Right ventricle myocardium inferior (tissue), 1 donor: Measurements from ENCODE around the gene ARHGAP21. TPM values are rescaled to one million over a fixed set of nuclear protein-coding genes. Genes with fewer than 3 reads are reported as not detected.

Source experiments
- ATAC-seq: fragments of 200-7000 bp; cut with Tn5 transposase; one replicate; pipeline ENCODE4 v1.9.1; 2020; ENCODE audit warnings: mild to moderate bottlenecking, moderate library complexity
- DNase-seq: peaks from one replicate; pipeline ENCODE4 v3.0.0; 2021; ENCODE audit errors: missing footprints
- intact Hi-C: fragments of 100-400 bp; cut with DNase I; formaldehyde crosslinking; loops from one replicate; pipeline ENCODE4 v1.11.0; 2022
- total RNA-seq: library from RNA; stranded (reverse); fragmentation: NEBNext Ultra II Directional; extraction: Animal tissue kit (Norgen Biotek cat#: 25700); gene quantifications from one replicate; pipeline ENCODE4 v1.2.1, GENCODE V29; 2021
- donor health status: DM: no; HTN: yes; CAD: no; lungs with severe emphysema.

Gene ARHGAP21
- total RNA-seq, 1 donor from 2014 or later = 48.4 TPM

DNA sequence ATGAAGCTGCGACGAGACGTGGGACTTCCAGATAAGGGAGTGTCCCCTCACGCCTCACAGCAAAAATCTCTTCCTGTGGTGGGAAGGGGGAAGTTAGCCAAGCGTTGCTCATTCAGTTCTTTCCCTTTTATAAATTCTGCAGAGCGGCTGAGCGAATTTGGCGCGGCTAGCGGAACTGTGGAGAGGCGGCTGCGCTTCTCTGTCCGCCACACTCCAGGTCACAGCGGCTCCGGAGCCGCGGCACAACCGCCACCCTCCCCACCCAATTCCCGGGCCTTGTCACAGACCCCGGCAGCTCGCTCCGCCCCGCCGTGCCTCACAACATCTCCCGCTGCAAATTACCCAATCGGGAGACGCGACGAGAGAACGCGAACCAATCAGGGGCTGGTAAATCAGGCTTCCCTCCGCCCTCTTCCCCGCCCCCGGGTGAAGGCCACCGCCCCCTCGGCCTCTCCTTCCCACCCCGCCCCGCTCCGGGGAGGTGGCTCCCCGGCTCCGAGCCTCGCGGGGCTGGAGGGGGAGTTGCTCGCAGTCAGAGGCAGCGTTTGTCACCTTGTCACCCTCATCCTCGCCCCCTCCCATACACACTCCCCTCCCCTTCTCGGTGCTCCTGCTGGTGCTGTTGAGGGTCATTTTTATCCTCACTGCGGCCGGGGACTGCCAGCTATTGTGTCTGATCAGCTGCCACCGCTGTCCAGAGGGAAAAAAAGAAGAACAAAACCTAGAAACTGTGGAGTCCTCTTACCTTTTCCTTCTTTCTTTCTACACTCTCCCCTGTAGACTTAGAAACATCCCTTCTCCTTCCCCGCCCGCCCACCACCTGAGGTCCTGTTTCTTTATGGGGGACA lies 918 bp upstream of the ARHGAP21 start:
- peak; percentile 99 for DNase-seq
- intact Hi-C loops = loop anchor here (1.0 to 10.0 kb wide), 5 partner anchors 82 to 358 kb away; partner anchors contain the start of genes ENKUR, PRTFDC1 and THNSL1
- peak; percentile 94 for ATAC-seq

DNA sequence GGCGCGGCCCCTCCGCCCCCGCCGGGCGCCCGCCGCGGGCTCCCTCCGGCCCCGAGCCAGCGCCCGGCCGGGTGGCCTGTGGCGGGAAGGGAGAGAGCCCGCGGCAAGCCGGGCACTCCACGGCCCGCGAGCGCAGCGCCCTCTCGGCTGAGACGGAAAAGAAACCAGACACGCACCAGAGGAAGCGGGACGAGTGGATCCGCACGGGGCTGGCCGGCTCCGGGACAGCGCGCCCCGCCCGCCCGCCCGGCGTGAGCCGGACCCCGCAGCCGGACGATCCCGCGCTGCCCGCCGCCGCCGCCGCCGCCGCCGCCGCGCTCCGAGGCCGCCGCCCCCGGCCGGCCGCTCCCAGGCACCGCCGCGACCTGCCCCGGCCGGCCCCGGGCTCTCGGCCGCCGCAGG lies 300 bp downstream of the ARHGAP21 start:
- no peak for ATAC-seq
- intact Hi-C loops = loop anchor here (5.0 to 10.0 kb wide), 4 partner anchors 81 to 359 kb away; partner anchors contain the start of gene PRTFDC1
- DNase-seq = no peak

DNA sequence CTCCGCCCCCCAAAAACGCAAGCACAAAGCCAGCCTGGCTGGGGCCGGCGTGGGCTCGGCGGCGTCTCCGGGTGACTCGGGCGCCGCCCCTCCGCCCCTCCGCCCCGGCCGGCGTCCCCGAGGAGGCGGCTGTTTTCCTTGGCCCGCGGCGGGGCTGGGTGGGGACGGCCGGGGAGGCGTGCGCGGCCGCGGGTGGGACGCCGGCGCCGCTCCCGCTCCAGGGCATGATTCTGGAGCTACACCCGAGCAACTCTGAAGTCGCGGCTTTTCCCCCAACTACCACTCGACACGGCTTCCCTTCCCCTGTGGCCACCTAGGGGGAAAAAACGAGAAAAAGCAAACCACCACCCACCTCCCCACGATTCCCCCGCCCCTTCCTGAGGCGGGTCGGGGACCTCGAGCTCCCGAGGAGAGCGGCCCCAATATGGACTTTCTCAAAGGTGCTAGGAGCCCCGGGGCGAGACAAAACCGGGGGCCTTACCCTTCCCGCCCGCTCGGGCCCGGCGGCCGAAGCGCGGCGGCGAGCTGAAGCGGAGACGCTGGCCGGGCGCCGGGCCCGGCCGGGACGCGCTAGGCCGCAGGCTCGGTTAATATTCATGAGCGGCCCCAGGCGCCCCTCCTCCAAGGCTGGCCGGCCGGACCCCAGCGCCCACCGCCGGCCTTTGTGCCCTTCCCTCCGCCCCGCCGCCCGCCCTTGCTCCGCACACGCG lies 856 bp downstream of the ARHGAP21 start:
- DNase-seq = peak; percentile 81
- intact Hi-C loops = loop anchor here (5.0 to 10.0 kb wide), 4 partner anchors 81 to 359 kb away; partner anchors contain the start of gene PRTFDC1

DNA sequence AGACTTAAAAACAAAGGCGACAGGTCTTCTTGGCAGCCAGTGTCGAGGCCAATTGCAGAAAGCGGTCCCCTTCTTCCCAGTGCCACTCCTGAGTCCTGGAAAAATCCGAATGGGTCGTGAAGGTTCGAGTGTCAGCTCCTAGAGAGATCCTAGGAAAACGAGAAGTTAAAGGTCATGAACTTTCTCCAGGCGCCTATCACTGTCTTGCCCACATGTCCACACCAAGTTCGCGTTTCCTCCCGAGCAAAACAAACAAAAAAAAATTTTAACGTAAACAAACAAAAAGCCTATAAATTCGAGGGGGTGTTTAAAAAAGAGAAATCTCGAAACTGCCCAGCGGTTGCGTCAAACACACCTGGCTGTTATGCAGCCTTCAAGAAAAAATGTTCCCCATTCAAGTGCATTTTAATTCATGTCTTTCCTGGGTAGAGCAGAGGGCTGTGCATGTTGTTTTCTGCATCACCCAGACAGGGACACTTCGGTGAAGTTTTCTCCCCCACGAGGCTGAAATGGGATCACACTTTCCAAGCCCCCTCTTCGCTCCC lies 1.5 kb downstream of the ARHGAP21 start:
- no peak for ATAC-seq
- intact Hi-C loops = loop anchor here (5.0 to 10.0 kb wide), 4 partner anchors 80 to 360 kb away; partner anchors contain the start of gene PRTFDC1
- DNase-seq = no peak

More for the DNA sequence above, 856 bp downstream of the ARHGAP21 start:
- peak; percentile 56 for ATAC-seq

DNA sequence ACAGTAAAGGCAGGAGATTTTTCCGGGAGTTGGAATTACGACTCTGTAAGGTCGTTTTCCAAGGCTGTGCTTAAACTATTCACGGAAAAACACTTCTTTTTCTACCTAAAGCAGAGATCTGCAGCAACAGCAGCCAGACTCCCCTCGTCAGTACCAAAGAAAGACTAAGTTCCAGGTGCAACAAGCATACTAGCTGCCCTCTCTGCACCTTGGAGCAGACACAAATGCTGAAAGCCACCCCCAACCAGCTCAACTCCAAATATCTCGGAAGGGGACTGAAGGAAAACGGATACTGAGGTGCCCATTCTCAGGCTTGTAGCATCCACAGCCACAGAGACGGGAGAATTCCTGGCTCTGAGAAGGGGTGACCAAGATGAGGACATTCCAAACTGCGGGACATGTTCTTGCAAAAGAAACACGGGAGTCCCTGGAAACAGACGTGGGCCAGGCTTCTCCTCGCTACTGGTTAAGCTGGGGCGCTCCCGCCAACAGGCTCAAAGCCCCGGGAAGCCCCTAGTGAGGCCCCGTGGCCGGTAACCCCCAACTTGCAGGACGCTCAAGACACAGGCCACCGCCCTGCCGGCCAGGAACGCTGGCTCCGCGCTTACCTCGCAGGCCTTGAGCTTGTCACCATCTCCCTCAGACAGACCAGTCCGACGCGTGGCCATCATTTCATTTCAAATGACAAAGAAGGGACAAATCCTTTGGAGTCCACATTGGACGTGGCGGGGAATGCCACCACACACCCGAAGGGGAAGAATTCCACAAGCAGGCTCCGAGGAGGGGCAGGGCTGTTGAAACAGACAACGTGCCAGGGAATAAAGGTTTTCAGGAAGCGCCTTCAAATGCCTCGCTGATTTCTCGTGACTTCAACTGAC lies 2.2 kb downstream of the ARHGAP21 start:
- intact Hi-C loops = loop anchor here (5.0 to 10.0 kb wide), 4 partner anchors 79 to 361 kb away; partner anchors contain the start of gene PRTFDC1
- ATAC-seq (no peak), DNase-seq (peak; percentile 72)

DNA sequence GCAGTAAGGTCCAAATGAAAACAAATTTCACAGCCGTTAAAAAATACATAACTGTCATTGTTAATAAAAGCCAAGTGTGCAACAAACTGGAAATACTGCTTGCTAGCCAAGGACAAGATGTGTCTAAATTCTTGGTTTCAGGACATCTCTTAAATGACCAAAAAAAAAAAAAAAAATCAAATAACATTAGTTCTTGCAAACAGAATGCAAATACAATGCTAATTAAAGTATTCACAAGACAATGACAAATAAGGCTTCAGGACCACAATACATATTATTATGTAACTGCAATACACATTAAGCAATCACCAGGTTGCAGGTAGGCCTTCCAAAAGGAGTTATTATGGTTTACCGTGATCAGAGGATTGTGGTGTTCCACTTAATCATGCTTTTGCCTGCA lies 3.6 kb downstream of the ARHGAP21 start:
- DNase-seq = no peak
- no peak for ATAC-seq
- intact Hi-C loops = loop anchor here (5.0 to 10.0 kb wide), 4 partner anchors 78 to 362 kb away; partner anchors contain the start of gene PRTFDC1

DNA sequence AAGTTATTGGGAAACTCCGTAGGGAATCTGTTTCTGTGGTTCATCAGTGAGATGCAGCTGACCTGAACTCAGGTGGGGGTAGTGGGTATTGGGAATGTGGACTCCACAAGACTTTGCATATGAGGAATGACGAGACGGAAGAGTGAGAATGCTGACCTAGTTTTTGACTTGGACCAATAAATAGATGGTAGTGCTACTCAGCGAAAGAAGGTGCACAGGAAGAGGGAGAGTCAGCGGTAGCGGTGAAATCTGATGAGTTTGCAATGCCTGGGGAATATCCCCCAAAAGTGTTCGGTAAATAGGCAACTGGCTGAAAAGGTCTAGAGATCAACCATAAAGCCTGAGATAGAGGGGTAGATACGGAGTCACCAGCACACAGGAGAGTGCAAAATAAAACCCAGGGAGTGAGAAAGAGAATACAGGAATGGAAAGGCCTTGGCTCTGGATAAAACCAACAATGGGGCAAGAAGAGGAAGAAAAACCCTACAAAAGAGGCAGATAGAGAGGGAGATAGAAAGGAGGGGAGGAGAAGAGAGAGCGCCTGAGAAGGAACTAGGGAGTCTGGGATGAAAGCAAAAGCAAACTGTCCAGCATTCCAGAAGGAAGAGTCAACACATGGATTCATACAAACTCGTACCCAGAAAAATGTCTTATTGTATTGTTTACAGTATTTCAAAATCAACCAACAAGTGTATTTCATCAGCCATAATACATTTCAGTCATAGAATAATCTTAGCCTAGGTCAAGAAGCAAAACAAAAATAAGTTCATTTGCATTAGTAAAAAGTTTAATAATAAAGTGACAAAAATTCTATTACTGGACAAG lies 5.4 kb downstream of the ARHGAP21 start:
- ATAC-seq = no peak
- no peak for DNase-seq
- intact Hi-C loops = no loop called here

DNA sequence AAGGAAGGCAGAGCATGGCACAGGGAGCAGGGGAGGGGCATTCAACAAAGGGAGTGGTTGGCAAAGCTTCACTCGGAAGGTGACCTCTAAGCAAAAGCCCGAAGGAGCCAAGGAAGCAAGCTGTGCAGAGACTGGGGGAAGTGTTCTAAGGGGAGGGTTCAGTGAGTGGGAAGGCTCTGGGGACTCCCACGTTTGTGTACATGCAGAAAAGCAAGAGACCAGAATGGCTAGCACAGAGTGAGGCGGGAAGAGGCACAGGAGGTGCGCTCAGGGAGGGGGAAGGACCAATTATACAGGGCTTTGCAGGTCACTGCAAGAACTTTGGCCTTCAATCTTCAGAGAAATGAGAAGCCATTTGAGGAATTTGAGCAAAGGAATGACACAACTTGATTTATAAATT lies 7.4 kb downstream of the ARHGAP21 start:
- peak; percentile 25 for ATAC-seq
- intact Hi-C loops = no loop called here
- DNase-seq = no peak

DNA sequence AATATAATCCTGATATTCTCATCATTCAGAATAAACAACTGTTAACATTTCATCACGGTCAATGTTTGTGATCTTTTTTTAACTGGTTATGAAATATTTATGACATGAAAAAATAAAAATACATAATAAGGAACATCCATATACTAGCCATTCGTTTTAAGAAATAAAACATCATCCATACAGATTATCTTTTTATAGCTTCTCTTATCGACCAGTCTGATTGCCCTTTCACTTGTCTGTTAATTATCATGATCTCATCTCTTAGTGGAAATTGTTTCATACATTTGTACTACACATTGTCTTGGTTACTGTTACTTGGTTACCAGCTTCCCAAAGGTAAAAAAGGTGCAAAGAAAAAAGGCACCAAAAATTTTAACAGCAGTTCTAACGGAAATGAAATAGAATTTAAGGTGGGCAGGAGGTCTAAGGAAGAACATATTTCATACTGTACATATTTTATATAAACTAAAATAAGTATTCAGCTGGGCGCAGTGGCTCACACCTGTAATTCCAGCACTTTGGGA lies 8.4 kb downstream of the ARHGAP21 start:
- DNase-seq (no peak), ATAC-seq (no peak)
- intact Hi-C loops = no loop called here

DNA sequence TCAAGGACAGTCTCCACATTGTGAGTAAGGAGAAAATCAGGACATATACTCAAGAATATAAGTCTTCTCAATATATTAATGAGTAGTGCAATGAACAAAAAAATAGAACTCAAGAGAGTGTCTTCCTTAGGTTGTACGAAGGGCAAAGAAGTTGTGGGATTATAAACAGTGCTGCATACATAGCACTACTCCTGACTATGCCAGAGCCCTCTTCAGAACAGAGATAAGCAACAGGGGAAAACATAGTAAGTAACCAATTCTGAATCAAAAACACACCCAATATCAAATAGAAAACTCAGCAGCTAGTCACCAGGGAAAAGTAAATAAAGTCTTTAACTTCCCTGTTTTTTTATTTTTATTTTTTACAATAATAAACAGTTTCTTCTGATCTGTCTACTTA lies 10.6 kb downstream of the ARHGAP21 start:
- intact Hi-C loops = no loop called here
- ATAC-seq = no peak

DNA sequence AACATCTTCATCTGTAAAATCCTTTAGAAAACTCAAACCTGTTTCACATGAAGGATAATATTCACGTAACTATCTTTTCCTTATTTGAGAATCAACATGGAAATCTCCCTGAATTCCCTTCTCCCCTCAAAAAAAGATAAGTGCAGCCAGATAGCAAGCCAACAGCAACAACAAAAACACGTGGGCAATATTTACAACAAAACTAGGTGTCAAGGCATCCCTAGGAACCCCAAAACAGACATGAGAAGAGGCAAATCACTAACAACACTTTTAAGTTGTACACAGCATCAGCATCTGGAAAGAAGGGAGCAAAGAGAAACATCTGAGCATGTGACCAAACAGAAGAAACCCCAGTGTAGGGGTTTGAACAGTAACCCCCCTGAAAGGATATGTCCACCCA lies 12.2 kb downstream of the ARHGAP21 start:
- ATAC-seq (no peak), DNase-seq (no peak)
- intact Hi-C loops = no loop called here

More for the DNA sequence above, 10.6 kb downstream of the ARHGAP21 start:
- no peak for DNase-seq

DNA sequence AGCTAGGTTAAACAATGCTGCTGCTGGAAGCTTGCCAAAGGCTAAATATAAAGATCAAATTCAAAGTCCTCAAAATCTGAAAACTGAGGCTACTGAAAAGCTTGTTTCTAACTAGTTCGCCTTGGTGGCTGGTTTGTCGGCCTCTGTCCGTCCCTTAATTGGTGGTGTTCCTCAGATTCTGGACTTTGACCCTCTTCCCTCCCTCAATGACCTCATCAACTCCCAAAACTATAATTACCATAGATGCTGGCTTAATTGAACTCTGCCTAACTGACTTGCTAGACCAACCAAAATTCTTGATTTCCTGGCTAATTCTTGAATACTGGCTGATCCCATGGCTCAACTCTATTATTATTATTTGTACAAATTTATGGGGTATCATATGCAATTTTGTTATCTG lies 15.6 kb downstream of the ARHGAP21 start:
- no peak for DNase-seq
- no peak for ATAC-seq
- intact Hi-C loops = no loop called here

DNA sequence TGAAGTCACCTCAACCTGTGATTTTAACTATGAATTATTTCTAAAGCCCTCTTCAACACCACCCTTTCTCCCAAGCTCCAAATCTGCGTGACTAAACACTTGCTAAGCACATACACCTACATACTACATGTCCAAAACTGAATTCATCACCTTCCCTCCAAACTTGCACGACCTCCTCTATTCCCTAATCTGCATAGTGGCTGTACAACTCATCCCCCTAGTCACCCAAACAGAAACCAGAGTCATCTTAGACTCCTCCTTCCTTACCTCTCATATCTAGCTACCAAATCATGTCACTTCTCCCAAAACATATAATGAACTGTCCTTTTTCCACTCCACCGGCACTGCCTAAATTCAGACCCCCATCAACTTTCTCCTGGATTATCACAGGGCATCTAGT lies 16.2 kb downstream of the ARHGAP21 start:
- ATAC-seq (no peak), DNase-seq (no peak)
- intact Hi-C loops = no loop called here

DNA sequence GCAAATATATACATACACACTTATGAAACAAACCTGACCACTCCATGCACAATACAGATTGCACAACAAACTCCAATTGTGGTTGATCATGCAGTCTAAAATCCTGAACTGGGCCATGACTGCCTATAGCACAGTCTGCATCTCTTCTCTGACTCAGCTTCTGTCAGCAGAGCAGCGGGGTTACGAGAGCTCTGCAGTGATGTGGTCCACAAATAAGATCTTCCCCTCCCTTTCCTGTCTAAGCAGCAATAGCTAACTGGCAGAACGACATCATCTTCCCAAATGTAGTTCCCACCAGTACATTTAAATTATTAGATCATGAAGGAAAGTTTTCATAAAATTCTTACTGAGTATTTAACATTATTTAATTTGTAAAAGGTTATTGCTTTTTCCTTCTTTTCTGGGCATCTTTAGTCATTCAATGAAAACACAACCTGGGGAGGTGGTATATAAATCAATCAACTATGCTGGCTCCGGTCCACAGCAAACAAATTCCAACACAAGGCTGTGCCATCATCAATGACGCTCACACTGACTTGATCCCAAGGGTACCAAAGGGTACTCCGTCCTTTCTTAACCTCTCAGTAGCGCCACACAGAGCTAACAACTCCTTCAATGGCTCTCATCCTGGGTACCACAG lies 17.1 kb downstream of the ARHGAP21 start:
- ATAC-seq = peak; percentile 85
- intact Hi-C loops = no loop called here
- DNase-seq = no peak

DNA sequence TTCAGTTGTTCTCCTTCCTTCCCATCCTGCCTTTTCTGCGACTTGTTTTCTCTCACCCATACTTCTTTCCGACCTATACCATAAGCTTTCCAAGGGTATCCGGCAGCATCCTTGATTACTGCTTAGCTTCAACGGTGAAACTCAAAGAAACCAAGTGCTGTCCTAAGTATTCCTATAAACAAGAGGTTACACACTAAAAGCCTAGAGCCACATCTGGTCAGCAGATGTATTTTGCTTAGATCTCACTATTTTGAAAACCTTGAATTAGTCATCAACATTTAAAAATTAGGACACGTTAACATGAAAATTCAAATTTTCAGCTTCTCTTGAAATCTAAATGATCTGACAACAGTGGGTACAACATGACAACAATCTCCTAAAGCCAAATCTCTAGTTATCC lies 20.0 kb downstream of the ARHGAP21 start:
- DNase-seq (no peak), ATAC-seq (no peak)
- intact Hi-C loops = no loop called here

DNA sequence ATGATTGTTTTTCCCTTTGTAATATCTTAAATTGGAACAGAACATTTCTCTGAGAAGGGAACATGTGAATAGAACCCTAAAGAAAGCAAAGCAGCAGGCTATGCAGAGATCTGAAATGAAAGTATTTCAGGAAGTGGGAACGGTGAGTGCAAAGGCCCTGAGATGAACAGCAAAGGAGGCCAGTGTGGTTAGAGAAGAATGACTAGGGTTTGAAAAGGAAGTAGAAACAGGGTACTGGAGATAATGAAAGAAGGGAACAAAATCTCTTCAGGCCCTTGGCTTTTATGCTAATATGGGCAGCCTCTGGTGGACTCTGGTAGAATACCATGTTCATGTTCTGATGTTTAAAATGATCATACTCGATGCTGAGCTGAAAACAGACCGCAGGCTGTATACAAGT lies 22.2 kb downstream of the ARHGAP21 start:
- DNase-seq (no peak), ATAC-seq (no peak)

DNA sequence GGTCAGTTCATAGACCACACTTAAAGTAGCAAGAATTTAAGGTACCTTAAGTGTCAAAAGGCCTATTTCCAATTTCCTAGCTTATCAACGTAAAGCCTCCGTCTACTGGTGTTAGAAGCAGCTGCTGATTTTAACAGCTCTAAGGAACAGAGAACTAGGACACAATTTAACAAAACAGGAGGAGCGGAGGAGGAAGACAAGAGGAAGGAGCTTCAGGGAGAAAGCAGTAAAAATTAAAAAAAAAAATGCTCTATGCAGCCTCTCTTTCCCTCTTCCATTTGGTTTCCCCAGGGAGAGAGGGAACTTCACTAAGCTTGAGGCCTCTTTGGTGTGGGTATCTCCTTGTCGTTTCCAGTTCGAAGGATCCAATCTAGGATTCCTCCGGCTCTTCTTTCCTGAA lies 22.7 kb downstream of the ARHGAP21 start:
- no peak for ATAC-seq
- intact Hi-C loops = no loop called here

More for the DNA sequence above, 22.2 kb downstream of the ARHGAP21 start:
- intact Hi-C loops = no loop called here

More for the DNA sequence above, 22.7 kb downstream of the ARHGAP21 start:
- no peak for DNase-seq
